Measurements from ENCODE around the gene EFCAB10.
"Not testable (repeated sequence)": the region's sequence is repeated elsewhere in the genome, so short reads cannot be mapped to it uniquely, and the experiment has no call there.

The EFCAB10 gene

GRCh38 chr7:105531792-105532671 lies 49.3 kb downstream of the EFCAB10 start, which contains the start of gene RINT1:
Gene RINT1, plus strand, starts transcription at chr7:105532201. Its CDS starts 115 bp downstream, at chr7:105532316.
- peak; percentile 89 for DNase-seq
- peak within 1 kb of the TSS; percentile 64 for H3K27ac Mint-ChIP-seq
- peaks cover 8% of the 10 kb centered on the region for H3K36me3 Mint-ChIP-seq (ENCODE audit: low read depth)
- peaks cover 20% of the 10 kb centered on the region for H3K4me1 Mint-ChIP-seq
- peak; percentile 62 for TF ChIP-seq CTCF (IDR thresholded peaks at IDR 0.05)
- H3K9me3 Mint-ChIP-seq: peaks cover 4% of the 10 kb centered on the region
- peaks cover 3% of the 10 kb centered on the region for H3K27me3 Mint-ChIP-seq (ENCODE audit: low read depth, poor library complexity)
- peak within 1 kb of the TSS; percentile 93 for H3K4me3 Mint-ChIP-seq

GRCh38 chr7:105530546-105530945 lies 50.7 kb downstream of the EFCAB10 start:
- Mint-ChIP-seq H3K36me3 (ENCODE audit: low read depth) (no peaks in the 10 kb centered on the region), H3K4me3 (no peak overlapping the region), H3K4me1 (peaks cover 20% of the 10 kb centered on the region), H3K27me3 (ENCODE audit: low read depth, poor library complexity) (peaks cover 3% of the 10 kb centered on the region), H3K9me3 (peaks cover 8% of the 10 kb centered on the region), H3K27ac (no peak overlapping the region)
- no peak for TF ChIP-seq CTCF (IDR thresholded peaks at IDR 0.05)
- no peak for DNase-seq

GRCh38 chr7:105530126-105530525 lies 51.2 kb downstream of the EFCAB10 start:
- no peak for TF ChIP-seq CTCF (IDR thresholded peaks at IDR 0.05)
- no peaks in the 10 kb centered on the region for H3K36me3 Mint-ChIP-seq (ENCODE audit: low read depth)
- H3K9me3 Mint-ChIP-seq: peaks cover 10% of the 10 kb centered on the region
- no peak for DNase-seq
- H3K4me3 Mint-ChIP-seq: no peak overlapping the region
- peaks cover 5% of the 10 kb centered on the region for H3K27me3 Mint-ChIP-seq (ENCODE audit: low read depth, poor library complexity)
- peaks cover 20% of the 10 kb centered on the region for H3K4me1 Mint-ChIP-seq
- H3K27ac Mint-ChIP-seq: no peak overlapping the region

GRCh38 chr7:105527737-105528136 lies 53.6 kb downstream of the EFCAB10 start:
- not testable (repeated sequence) for H3K27me3 Mint-ChIP-seq (ENCODE audit: low read depth, poor library complexity)

GRCh38 chr7:105524840-105525239 lies 56.5 kb downstream of the EFCAB10 start:
- peaks cover 14% of the 10 kb centered on the region for H3K9me3 Mint-ChIP-seq
- no peak overlapping the region for H3K27ac Mint-ChIP-seq
- H3K27me3 Mint-ChIP-seq (ENCODE audit: low read depth, poor library complexity): peaks cover 10% of the 10 kb centered on the region
- H3K4me3 Mint-ChIP-seq: no peak overlapping the region
- no peak for DNase-seq
- TF ChIP-seq CTCF (IDR thresholded peaks at IDR 0.05): no peak
- peaks cover 2% of the 10 kb centered on the region for H3K36me3 Mint-ChIP-seq (ENCODE audit: low read depth)
- H3K4me1 Mint-ChIP-seq: peaks cover 7% of the 10 kb centered on the region

More at GRCh38 chr7:105527737-105528136, 53.6 kb downstream of the EFCAB10 start:
- not testable (repeated sequence) for H3K4me1 Mint-ChIP-seq; DNase-seq; H3K27ac Mint-ChIP-seq; H3K4me3 Mint-ChIP-seq; H3K36me3 Mint-ChIP-seq (ENCODE audit: low read depth)
- H3K9me3 Mint-ChIP-seq: peaks cover 18% of the 10 kb centered on the region

GRCh38 chr7:105524423-105524822 lies 56.9 kb downstream of the EFCAB10 start:
- H3K4me1 Mint-ChIP-seq: peaks cover 11% of the 10 kb centered on the region
- H3K9me3 Mint-ChIP-seq: peaks cover 14% of the 10 kb centered on the region
- DNase-seq; H3K36me3 Mint-ChIP-seq (ENCODE audit: low read depth); H3K4me3 Mint-ChIP-seq; H3K27ac Mint-ChIP-seq: not testable (repeated sequence)
- H3K27me3 Mint-ChIP-seq (ENCODE audit: low read depth, poor library complexity): peaks cover 12% of the 10 kb centered on the region

All from nephron progenitor cell (in vitro differentiated cells).